SK-N-MC (cell line): ENCODE data around the gene AFF3.

Source experiments
- EZH2 ChIP-seq: fragments of 200-600 bp; sonication (generic); IDR thresholded peaks from one replicate; pipeline ENCODE4 v1.6.1; 2017; ENCODE audit warnings: antibody characterized with exemption
- FOXP2 ChIP-seq: optimal IDR thresholded peaks from 2 replicates; pipeline ENCODE3; 2011; ENCODE audit warnings: mild to moderate bottlenecking, moderate library complexity; ENCODE audit not compliant: insufficient read depth; ENCODE audit errors: extremely low read length, control extremely low read depth
- POLR2AphosphoS5 ChIP-seq: IDR thresholded peaks from 2 replicates; pipeline ENCODE4 v1.6.1; 2012; ENCODE audit warnings: mild to moderate bottlenecking, low read depth, low read length, borderline replicate concordance

- TF ChIP-seq POLR2AphosphoS5 (no peak), EZH2 (no peak), FOXP2 (no peak)
Measured at GRCh38 chr2:99697811-99698568, 444.4 kb downstream of the AFF3 start.
